ENCODE measurements around the gene PEX10. TPM values are rescaled to one million over a fixed set of nuclear protein-coding genes. Genes with fewer than 3 reads are reported as not detected.

PEX10 gene
- total RNA-seq, 1 experiment from 2014 or later = 36.3 TPM

- no peak for DNase-seq (ENCODE audit: low read depth)
These were observed 7.4 kb downstream of the PEX10 start for GRCh38 chr1:2404890-2405511.

- DNase-seq (ENCODE audit: low read depth) = no peak
These were observed 8.0 kb downstream of the PEX10 start for GRCh38 chr1:2404142-2404889.

GRCh38 chr1:2403273-2403672 is 9.1 kb downstream of the PEX10 start:
- DNase-seq (ENCODE audit: low read depth) = no peak

- DNase-seq (ENCODE audit: low read depth) = no peak
These were observed 9.9 kb downstream of the PEX10 start for GRCh38 chr1:2402420-2402819.

GRCh38 chr1:2400950-2401649 is 11.3 kb downstream of the PEX10 start:
- DNase-seq (ENCODE audit: low read depth) = no peak

GRCh38 chr1:2400576-2400909 is 11.8 kb downstream of the PEX10 start:
- DNase-seq (ENCODE audit: low read depth) = no peak

GRCh38 chr1:2399890-2400575 is 12.3 kb downstream of the PEX10 start:
- no peak for DNase-seq (ENCODE audit: low read depth)

- DNase-seq (ENCODE audit: low read depth) = no peak
These were observed 13.5 kb downstream of the PEX10 start for GRCh38 chr1:2398871-2399270.

- DNase-seq (ENCODE audit: low read depth) = no peak
These were observed 15.2 kb downstream of the PEX10 start for GRCh38 chr1:2397007-2397679.

- DNase-seq (ENCODE audit: low read depth) = no peak
These were observed 15.9 kb downstream of the PEX10 start for GRCh38 chr1:2396476-2396875.

- DNase-seq (ENCODE audit: low read depth) = no peak
These were observed 16.3 kb downstream of the PEX10 start for GRCh38 chr1:2396059-2396458.

- DNase-seq (ENCODE audit: low read depth) = no peak
These were observed 17.1 kb downstream of the PEX10 start for GRCh38 chr1:2395245-2395644.

GRCh38 chr1:2394761-2395160 is 17.6 kb downstream of the PEX10 start:
- no peak for DNase-seq (ENCODE audit: low read depth)

GRCh38 chr1:2394220-2394619 is 18.1 kb downstream of the PEX10 start:
- DNase-seq (ENCODE audit: low read depth) = no peak

- DNase-seq (ENCODE audit: low read depth) = no peak
These were observed 18.9 kb downstream of the PEX10 start for GRCh38 chr1:2393471-2393877.

- no peak for DNase-seq (ENCODE audit: low read depth)
These were observed 19.7 kb downstream of the PEX10 start for GRCh38 chr1:2392686-2393085.

- DNase-seq (ENCODE audit: low read depth) = no peak
These were observed 20.3 kb downstream of the PEX10 start for GRCh38 chr1:2391931-2392509.

GRCh38 chr1:2391041-2391930 is 21.1 kb downstream of the PEX10 start, which contains the start of the genes MORN1 and RER1:
MORN1 (minus strand) TSS chr1:2391554; CDS start chr1:2391533, 21 bp downstream.
RER1 (plus strand) TSS chr1:2391841; CDS start chr1:2395791, 3,950 bp downstream.
- peak; percentile 100 for DNase-seq (ENCODE audit: low read depth)

- DNase-seq (ENCODE audit: low read depth) = no peak
These were observed 22.7 kb downstream of the PEX10 start for GRCh38 chr1:2389644-2390043.

All from Daoy (cell line).